D721Med (cell line): ENCODE data around the gene TGFBR1.

Experiments used
- DNase-seq: peaks from one replicate; pipeline ENCODE4 v3.0.0; 2011; ENCODE audit warnings: low spot score; ENCODE audit not compliant: insufficient read length
- FAIRE-seq: peaks from 2 replicates; lab custom pipeline; 2011; peaks lifted over from hg19 to GRCh38; lab: Jason Lieb, UNC
- TF ChIP-seq, protein P1 (sequence below): IDR thresholded peaks from 2 replicates; pipeline ENCODE4 v1.5.1; 2012; ENCODE audit warnings: mild to moderate bottlenecking, control low read depth; ENCODE audit not compliant: insufficient read depth; ENCODE audit errors: missing control alignments

TGFBR1 gene

GRCh38 chr9:99127356-99128132 is 22.6 kb downstream of the TGFBR1 start:
- TF ChIP-seq, protein P1, sequence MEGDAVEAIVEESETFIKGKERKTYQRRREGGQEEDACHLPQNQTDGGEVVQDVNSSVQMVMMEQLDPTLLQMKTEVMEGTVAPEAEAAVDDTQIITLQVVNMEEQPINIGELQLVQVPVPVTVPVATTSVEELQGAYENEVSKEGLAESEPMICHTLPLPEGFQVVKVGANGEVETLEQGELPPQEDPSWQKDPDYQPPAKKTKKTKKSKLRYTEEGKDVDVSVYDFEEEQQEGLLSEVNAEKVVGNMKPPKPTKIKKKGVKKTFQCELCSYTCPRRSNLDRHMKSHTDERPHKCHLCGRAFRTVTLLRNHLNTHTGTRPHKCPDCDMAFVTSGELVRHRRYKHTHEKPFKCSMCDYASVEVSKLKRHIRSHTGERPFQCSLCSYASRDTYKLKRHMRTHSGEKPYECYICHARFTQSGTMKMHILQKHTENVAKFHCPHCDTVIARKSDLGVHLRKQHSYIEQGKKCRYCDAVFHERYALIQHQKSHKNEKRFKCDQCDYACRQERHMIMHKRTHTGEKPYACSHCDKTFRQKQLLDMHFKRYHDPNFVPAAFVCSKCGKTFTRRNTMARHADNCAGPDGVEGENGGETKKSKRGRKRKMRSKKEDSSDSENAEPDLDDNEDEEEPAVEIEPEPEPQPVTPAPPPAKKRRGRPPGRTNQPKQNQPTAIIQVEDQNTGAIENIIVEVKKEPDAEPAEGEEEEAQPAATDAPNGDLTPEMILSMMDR, result no peak
- FAIRE-seq (no peak), DNase-seq (no peak)

- FAIRE-seq (peak; percentile 6), DNase-seq (no peak)
- TF ChIP-seq, protein P1, result no peak
Measured at GRCh38 chr9:99128133-99128406, 23.2 kb downstream of the TGFBR1 start.

- no peak for DNase-seq
- peak; percentile 60 for FAIRE-seq
- TF ChIP-seq, protein P1, result no peak
Measured at GRCh38 chr9:99129091-99129490, 24.2 kb downstream of the TGFBR1 start.

DNA sequence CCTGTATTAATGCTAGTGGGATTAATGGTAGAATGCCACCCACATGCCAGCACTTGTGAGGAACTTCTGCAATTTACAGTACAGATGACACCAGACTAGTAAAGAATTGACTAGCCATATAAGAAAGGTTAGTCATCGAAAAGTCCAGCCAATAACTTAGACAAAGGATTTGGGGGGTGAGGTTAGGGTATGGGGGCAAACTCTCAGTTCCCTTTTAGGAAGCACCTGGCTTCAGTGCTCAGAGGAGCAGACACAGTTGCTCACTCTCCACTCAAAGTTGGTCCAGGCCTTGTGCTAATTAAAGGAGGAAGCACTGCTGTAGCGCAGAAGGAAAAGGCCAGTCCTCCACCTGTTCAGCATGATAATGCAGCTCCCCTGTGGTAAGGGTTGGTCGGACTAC is 25.2 kb downstream of the TGFBR1 start:
- no peak for DNase-seq

GRCh38 chr9:99133145-99133544 is 28.2 kb downstream of the TGFBR1 start:
- TF ChIP-seq, protein P1, result no peak
- DNase-seq, result no peak
- FAIRE-seq, result no peak

More for the DNA sequence above, 25.2 kb downstream of the TGFBR1 start:
- TF ChIP-seq, protein P1, result no peak
- FAIRE-seq, result no peak

DNA sequence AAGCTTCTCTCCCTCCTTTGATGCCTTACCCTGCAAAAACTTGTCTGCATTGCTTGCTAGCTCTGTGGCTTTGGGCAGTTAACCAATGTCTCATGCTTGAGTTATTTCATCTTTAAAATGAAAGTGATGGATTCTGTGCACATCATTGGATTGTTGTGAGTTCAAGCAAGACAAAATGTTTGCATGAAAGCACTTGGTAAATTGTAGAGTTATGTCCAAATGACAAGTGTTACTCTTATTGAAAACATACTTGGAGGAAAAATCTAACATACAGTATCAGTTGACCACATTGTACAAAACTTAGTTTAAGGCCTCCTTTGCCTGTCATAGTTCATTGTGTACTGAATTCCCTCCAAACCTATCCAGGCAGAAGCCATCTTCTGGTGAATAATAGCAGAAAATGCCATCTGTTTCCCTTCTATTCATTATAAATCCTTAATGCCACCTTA is 30.0 kb downstream of the TGFBR1 start:
- DNase-seq (no peak), FAIRE-seq (no peak)

DNA sequence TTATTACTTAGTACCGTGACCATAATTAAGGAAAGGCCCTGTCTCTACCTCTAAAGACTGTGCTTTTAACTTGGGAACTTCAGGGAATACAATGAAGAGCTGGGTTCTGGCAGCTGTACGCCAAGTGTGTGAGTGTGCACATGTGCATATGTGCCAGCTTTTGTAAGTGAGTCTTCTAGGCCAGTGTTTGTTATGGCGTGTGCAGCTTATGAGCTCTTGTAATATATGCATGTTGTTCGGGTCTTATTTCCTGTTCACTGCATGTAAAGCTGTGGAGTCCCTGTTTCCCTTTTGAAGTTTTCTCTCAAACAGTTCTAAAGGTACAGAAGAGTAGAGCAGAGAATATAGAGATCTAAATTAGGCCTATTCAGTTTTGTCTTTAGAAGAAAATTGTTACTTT is 30.5 kb downstream of the TGFBR1 start:
- FAIRE-seq, result no peak
- DNase-seq, result no peak
- TF ChIP-seq, protein P1, result no peak

More for the DNA sequence above, 30.0 kb downstream of the TGFBR1 start:
- TF ChIP-seq, protein P1, result no peak
